Cerebellar nuclear complex (tissue), 1 donor: ENCODE results near the gene LMAN2L.

ENCODE experiments used
- DNase-seq, 2 experiments: peaks; one replicate each; lab custom pipeline; 2025; lab: John Stamatoyannopoulos, UW

Gene LMAN2L

DNA sequence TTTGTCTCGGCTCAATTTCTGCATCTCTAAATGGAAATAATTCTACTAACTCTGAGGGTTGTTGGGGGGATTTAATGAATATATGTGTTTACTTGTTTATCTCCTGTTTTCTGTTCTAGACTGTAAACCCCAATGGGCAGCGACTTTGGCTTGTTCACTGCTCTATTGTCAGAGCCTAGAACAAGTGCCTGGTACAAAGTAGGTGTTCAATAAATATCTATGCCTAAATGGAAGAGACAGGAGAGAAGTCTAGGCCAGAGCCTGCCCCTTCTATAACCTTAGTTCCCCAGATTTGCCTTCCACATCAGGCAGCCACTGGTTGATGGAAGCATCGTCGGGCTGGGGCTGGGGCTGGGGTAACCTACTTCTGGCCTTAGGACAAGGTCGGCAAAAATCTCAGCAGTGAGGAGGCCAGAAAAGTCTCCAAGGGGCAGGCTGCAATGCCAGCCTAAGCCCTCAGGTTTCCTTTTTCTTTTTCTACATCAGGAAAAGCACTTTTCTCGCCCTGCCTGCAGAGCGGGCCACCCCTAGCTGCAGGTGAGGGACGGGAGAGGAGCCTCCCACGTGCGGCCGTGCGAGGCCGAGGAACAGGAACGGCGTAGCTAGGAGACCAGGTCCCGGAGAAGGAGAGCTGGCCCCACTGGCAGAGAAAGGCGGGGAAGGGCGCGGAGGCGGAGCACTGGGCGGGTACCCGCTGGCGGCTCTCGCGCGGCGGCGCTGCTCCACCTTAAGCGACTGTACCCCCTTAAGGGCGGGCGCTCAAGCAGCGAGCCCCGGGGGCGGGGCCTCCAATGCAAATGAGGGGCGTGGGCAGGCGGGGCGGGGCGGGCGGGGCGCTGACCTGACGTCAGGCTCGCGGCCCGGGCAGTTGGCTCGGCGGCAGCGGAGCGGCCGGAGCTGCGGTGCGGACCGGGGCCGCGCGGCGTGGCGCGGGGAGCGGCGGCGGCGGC is 20.4 kb upstream of the LMAN2L start, which contains the start of gene CNNM4:
Gene CNNM4 (plus strand): TSS at position 867 of the 950 bp plus-strand sequence. CDS start 98 bp downstream, outside the sequence.
- DNase-seq = peak; percentile 76 to 77

GRCh38 chr2:96759548-96759947 is 19.7 kb upstream of the LMAN2L start:
- DNase-seq = no peak

GRCh38 chr2:96758987-96759386 is 19.1 kb upstream of the LMAN2L start:
- no peak for DNase-seq

GRCh38 chr2:96757477-96757860 is 17.6 kb upstream of the LMAN2L start:
- DNase-seq = no peak

DNA sequence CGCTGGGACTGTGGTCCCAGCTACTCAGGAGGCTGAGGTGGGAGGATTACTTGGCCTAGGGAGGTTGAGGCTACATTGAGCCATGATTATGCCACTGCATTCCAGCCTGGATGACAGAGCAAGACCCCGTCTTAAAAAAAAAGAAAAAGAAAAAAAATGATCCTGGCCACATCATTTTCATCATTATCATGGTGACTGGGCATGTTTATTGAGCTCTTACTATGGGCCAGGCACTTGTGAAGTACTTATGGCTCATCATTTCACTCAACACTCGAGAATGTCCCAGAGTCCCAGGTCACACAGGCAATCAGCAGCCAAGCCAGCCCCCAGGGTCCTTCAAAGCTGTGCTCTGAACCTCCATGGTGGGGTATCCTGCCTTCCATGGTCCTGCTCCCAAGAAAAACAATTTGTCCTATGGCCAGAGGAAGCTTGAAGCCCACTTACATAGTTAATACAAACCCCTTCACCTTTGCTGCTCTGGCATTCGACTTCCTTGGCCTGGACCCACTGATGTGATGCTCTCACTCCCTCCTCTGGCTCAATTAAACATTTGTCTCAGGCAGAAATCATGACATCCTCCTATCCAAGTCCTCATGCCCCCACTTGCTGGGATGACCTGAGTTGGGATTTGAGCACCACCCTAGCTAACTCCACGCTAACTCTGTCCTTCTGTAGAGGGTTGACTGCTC is 17.1 kb upstream of the LMAN2L start:
- no peak for DNase-seq

- no peak for DNase-seq
These were observed 14.5 kb upstream of the LMAN2L start for GRCh38 chr2:96754317-96754716.

GRCh38 chr2:96753661-96754282 is 13.9 kb upstream of the LMAN2L start:
- no peak for DNase-seq

GRCh38 chr2:96751800-96752199 is 11.9 kb upstream of the LMAN2L start:
- DNase-seq = no peak

DNA sequence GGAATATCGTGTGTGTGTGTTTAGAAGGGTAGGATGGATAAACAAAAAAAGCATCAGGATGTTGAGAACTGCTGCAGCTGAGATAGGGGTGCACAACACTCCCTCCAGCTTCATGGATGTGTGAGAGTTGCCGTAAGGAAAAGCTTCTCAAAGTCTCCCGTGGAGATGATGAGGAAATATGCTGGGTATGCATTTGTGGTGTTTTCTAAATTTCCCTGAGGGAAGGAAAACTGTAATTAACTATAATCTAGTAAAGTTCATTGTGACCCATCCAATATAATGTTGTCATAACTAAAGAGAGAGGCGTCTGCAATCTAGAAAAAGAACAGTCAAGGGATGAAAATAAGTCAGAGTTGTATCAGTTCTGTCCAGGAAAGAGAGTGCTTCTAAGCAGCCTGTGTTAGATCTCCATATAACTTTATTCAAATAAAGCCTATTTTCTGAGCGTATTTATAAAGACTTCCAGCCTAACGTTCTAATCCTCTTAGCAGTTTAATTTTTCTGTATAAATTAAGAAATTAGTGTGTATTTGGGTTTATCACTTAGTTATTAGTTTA is 7.3 kb upstream of the LMAN2L start:
- DNase-seq = no peak

- no peak for DNase-seq
These were observed 710 bp downstream of the LMAN2L start for GRCh38 chr2:96739076-96739632.

- DNase-seq = no peak
These were observed 2.0 kb downstream of the LMAN2L start for GRCh38 chr2:96737831-96738230.

DNA sequence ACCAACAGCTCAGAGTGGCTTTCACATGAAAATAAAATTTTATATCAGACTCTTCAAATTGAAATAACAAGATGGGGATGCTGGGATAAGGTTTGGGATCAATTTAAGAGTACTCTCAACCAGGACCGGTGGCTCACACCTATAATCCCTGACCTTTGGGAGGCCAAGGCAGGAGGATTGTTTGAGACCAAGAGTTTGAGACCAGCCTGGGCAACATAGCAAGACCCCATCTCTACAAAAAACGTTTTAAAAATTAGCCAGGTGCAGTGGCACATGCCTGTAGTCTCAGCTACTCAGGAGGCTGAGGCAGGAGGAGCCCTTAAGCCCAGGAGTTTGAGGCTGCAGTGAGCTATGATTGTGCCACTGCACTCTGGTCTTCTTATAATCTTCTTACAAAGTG is 2.6 kb downstream of the LMAN2L start:
- DNase-seq = no peak

DNA sequence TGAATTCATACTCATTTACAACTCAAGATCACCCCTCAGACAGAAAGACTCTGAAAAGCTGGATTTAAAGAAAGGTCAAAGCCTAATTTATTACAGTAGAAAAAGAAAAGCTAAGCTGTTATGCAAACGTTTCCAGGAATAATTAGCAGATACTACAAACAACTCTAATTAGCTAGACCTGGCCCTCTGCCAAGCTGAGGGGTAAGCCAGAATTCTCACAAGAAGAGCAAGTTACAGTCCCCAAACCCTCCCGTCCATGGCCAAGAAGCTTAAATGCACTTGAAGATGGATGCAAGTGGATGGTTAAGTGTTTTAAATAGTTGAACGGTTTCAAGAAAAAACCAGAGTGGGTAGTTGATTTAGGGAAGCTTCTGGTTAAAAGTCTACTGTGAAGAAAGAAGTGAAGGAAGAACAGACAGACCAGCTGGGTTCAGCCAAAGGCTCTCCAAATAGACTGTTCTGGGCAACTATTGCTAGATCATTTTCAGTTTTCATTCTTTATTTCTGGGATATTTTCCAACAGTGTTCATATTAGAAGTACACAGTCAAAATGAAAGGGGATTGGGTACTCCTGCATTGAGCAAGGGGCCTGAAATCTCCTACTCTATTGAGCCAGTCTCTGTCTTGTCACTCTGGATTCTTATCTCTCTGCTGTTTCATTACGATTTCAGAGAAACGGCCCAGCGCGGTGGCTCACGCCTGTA is 4.8 kb downstream of the LMAN2L start:
- no peak for DNase-seq

DNA sequence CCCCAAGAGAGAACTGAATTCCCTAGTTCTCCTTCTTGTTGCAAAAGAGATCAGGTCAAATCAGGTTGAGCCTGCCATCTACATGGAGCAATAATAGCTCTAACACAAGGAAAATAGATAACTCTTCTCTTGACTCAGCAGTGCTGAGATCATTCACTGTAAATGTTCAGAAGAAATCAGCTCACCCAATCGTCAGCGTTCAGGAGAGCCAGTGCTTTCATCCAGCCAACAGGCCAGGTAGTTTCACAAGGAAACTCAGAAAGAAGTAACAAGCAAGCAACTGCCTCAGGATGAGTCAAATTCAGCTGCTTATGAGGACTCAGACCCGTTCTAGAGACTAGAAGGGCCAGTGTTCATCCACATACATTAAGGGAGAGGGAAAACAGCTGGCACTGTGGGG is 5.9 kb downstream of the LMAN2L start:
- DNase-seq = no peak

GRCh38 chr2:96730212-96730611 is 9.7 kb downstream of the LMAN2L start:
- no peak for DNase-seq

- no peak for DNase-seq
These were observed 10.1 kb downstream of the LMAN2L start for GRCh38 chr2:96729748-96730147.

- no peak for DNase-seq
These were observed 12.4 kb downstream of the LMAN2L start for GRCh38 chr2:96727431-96727830.

DNA sequence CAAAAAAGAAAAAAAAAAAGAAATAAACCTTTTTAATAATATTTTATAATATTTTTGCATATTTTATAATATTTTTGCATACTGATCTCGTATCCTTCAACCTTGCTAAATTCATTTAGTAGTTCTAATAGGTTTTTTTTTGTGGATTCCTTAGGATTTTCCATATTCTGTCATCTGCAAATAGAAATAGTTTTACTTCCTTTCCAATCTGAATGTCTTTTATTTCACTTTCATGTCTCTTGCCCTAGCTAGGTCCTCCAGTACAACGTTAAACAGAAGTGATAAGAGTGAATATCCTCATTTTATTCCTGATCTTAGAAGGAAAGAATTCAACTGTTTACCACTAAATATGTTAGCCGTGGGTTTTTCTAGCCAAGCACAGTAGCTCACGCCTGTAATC is 13.7 kb downstream of the LMAN2L start:
- no peak for DNase-seq

DNA sequence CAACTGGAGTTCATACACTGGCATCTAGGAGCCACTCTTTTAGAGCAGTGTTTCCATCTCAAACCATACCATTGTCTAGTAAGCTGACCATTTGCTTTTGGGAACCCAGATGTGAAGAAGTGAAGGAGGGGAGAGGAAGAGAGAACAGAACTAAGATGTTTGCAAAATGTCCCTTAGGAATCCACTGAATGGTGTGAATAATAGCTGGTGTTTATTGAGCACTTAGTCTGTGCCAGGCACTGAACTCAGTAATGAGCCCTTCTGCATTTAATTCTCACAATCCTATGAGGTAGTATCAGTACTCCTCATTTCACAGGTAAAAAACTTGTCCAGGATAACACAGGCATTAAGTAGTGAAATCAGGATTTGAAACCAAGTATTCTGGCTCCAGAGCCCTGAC is 23.5 kb downstream of the LMAN2L start:
- DNase-seq = no peak

- DNase-seq = no peak
These were observed 24.2 kb downstream of the LMAN2L start for GRCh38 chr2:96715658-96716057.

DNA sequence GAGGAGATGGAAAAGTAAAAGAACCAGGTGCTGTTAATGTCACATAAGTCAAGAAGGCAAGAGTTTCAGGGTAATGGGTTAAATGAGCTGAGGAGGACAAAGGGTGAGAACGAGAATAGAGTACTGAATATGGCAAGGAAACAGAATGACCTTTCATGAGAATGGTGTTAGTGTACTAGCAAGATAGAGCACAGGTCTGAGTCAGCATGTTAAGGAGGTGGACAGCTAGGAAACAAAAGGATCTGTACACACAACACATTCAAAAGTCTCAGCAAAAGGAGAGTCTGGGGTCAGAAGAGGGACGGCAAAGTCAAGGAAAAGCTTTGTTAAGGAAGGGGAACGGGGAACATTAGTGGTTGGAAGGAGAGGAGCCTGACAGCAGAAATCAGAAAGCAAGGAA is 28.9 kb downstream of the LMAN2L start:
- no peak for DNase-seq
